Neuron (in vitro differentiated cells): ENCODE measurements around the gene MAPK14.
"Not testable (repeated sequence)": the region's sequence is repeated elsewhere in the genome, so short reads cannot be mapped to it uniquely, and the experiment has no call there.

ENCODE experiments used
- H2AFZ ChIP-seq: one replicate; pipeline ENCODE4 v1.6.1; 2013; ENCODE audit warnings: low read depth, mild to moderate bottlenecking, inconsistent platforms, low read length, moderate library complexity
- H3K27me3 ChIP-seq: one replicate; pipeline ENCODE4 v1.6.1; 2013; ENCODE audit warnings: low read length; ENCODE audit not compliant: insufficient read depth
- H3K36me3 ChIP-seq: one replicate; pipeline ENCODE4 v1.6.1; 2013; ENCODE audit warnings: low read length; ENCODE audit not compliant: insufficient read depth
- H3K4me1 ChIP-seq: one replicate; pipeline ENCODE4 v1.6.1; 2013; ENCODE audit warnings: low read length; ENCODE audit not compliant: insufficient read depth
- H3K4me3 ChIP-seq: 2 replicates; pipeline ENCODE4 v1.5.1; 2013; ENCODE audit warnings: mild to moderate bottlenecking, low read length, moderate library complexity
- H3K9me3 ChIP-seq: one replicate; pipeline ENCODE4 v1.6.1; 2013; ENCODE audit warnings: low read length

Gene MAPK14

GRCh38 chr6:36025932-36026327 is 1.7 kb upstream of the MAPK14 start:
- Histone ChIP-seq H3K27me3 (no peaks in the 10 kb centered on the region), H3K4me1 (peaks cover 11% of the 10 kb centered on the region), H3K36me3 (no peaks in the 10 kb centered on the region), H3K9me3 (no peaks in the 10 kb centered on the region), H3K4me3 (no peak overlapping the region), H2AFZ (no peak overlapping the region)

- Histone ChIP-seq H3K4me1 (peaks cover 11% of the 10 kb centered on the region), H3K27me3 (no peaks in the 10 kb centered on the region), H3K9me3 (no peaks in the 10 kb centered on the region), H3K36me3 (no peaks in the 10 kb centered on the region), H2AFZ (peak overlapping the region; percentile 81), H3K4me3 (peak overlapping the region; percentile 100)
Observed at GRCh38 chr6:36028088-36028876, 674 bp downstream of the MAPK14 start.

GRCh38 chr6:36028877-36029324 is 1.3 kb downstream of the MAPK14 start:
- Histone ChIP-seq H3K4me1 (peaks cover 11% of the 10 kb centered on the region), H2AFZ (peak overlapping the region; percentile 81), H3K9me3 (no peaks in the 10 kb centered on the region), H3K4me3 (peak overlapping the region; percentile 100), H3K36me3 (no peaks in the 10 kb centered on the region), H3K27me3 (no peaks in the 10 kb centered on the region)

GRCh38 chr6:36029464-36029863 is 1.9 kb downstream of the MAPK14 start:
- Histone ChIP-seq H3K27me3 (no peaks in the 10 kb centered on the region), H3K4me1 (peaks cover 8% of the 10 kb centered on the region), H3K9me3 (no peaks in the 10 kb centered on the region), H3K36me3 (no peaks in the 10 kb centered on the region), H3K4me3 (peak overlapping the region; percentile 100), H2AFZ (peak overlapping the region; percentile 81)

GRCh38 chr6:36032261-36032660 is 4.7 kb downstream of the MAPK14 start:
- no peaks in the 10 kb centered on the region for H3K27me3 ChIP-seq
- no peak overlapping the region for H2AFZ ChIP-seq
- no peaks in the 10 kb centered on the region for H3K36me3 ChIP-seq
- no peak overlapping the region for H3K4me3 ChIP-seq
- peaks cover 8% of the 10 kb centered on the region for H3K4me1 ChIP-seq
- no peaks in the 10 kb centered on the region for H3K9me3 ChIP-seq

GRCh38 chr6:36033144-36033543 is 5.5 kb downstream of the MAPK14 start:
- not testable (repeated sequence) for H3K4me1 ChIP-seq, H3K9me3 ChIP-seq, H2AFZ ChIP-seq, H3K4me3 ChIP-seq, H3K27me3 ChIP-seq, H3K36me3 ChIP-seq

GRCh38 chr6:36033935-36034334 is 6.3 kb downstream of the MAPK14 start:
- H3K9me3 ChIP-seq, result no peaks in the 10 kb centered on the region
- no peak overlapping the region for H3K4me3 ChIP-seq
- H2AFZ ChIP-seq, result no peak overlapping the region
- H3K36me3 ChIP-seq, result no peaks in the 10 kb centered on the region
- no peaks in the 10 kb centered on the region for H3K27me3 ChIP-seq
- H3K4me1 ChIP-seq, result peaks cover 7% of the 10 kb centered on the region

- H3K4me1 ChIP-seq, result peaks cover 2% of the 10 kb centered on the region
- H2AFZ ChIP-seq, result no peak overlapping the region
- H3K9me3 ChIP-seq, result no peaks in the 10 kb centered on the region
- no peaks in the 10 kb centered on the region for H3K27me3 ChIP-seq
- no peak overlapping the region for H3K4me3 ChIP-seq
- H3K36me3 ChIP-seq, result no peaks in the 10 kb centered on the region
Observed at GRCh38 chr6:36034441-36034840, 6.8 kb downstream of the MAPK14 start.

- H3K9me3 ChIP-seq, result no peaks in the 10 kb centered on the region
- no peak overlapping the region for H2AFZ ChIP-seq
- H3K36me3 ChIP-seq, result no peaks in the 10 kb centered on the region
- no peaks in the 10 kb centered on the region for H3K4me1 ChIP-seq
- no peak overlapping the region for H3K4me3 ChIP-seq
- no peaks in the 10 kb centered on the region for H3K27me3 ChIP-seq
Observed at GRCh38 chr6:36035225-36035624, 7.6 kb downstream of the MAPK14 start.

GRCh38 chr6:36038120-36038876 is 10.7 kb downstream of the MAPK14 start:
- no peaks in the 10 kb centered on the region for H3K4me1 ChIP-seq
- no peaks in the 10 kb centered on the region for H3K27me3 ChIP-seq
- no peak overlapping the region for H3K4me3 ChIP-seq
- H3K9me3 ChIP-seq, result no peaks in the 10 kb centered on the region
- H2AFZ ChIP-seq, result no peak overlapping the region
- no peaks in the 10 kb centered on the region for H3K36me3 ChIP-seq

- no peak overlapping the region for H3K4me3 ChIP-seq
Observed at GRCh38 chr6:36039112-36039511, 11.5 kb downstream of the MAPK14 start.

GRCh38 chr6:36040958-36041357 is 13.3 kb downstream of the MAPK14 start:
- Histone ChIP-seq H3K27me3 (no peaks in the 10 kb centered on the region), H3K4me3 (no peak overlapping the region), H3K36me3 (no peaks in the 10 kb centered on the region), H3K4me1 (no peaks in the 10 kb centered on the region), H2AFZ (no peak overlapping the region), H3K9me3 (no peaks in the 10 kb centered on the region)

More at GRCh38 chr6:36039112-36039511, 11.5 kb downstream of the MAPK14 start:
- Histone ChIP-seq H3K36me3 (no peaks in the 10 kb centered on the region), H2AFZ (no peak overlapping the region), H3K4me1 (no peaks in the 10 kb centered on the region), H3K9me3 (no peaks in the 10 kb centered on the region), H3K27me3 (no peaks in the 10 kb centered on the region)

GRCh38 chr6:36042618-36043260 is 15.1 kb downstream of the MAPK14 start:
- no peaks in the 10 kb centered on the region for H3K9me3 ChIP-seq
- no peaks in the 10 kb centered on the region for H3K36me3 ChIP-seq
- no peak overlapping the region for H2AFZ ChIP-seq
- H3K27me3 ChIP-seq, result no peaks in the 10 kb centered on the region
- no peaks in the 10 kb centered on the region for H3K4me1 ChIP-seq
- H3K4me3 ChIP-seq, result no peak overlapping the region
